PFSK-1 (cell line): ENCODE measurements around the gene RAD51B.

Source experiments
- POLR2AphosphoS5 ChIP-seq: IDR thresholded peaks from 2 replicates; pipeline ENCODE4 v1.6.1; 2012; ENCODE audit warnings: low read depth, mild to moderate bottlenecking, control low read depth, low read length, moderate library complexity
- TF ChIP-seq, protein P1 (sequence below), 2 experiments: IDR thresholded peaks; 2 replicates each; pipeline versions ENCODE4 v1.6.1 to v1.8.0; 2011 to 2012; ENCODE audit warnings: low read depth in 2 of 2, low read length in 2 of 2, control low read depth in 1 of 2, inconsistent platforms in 1 of 2, mild to moderate bottlenecking in 1 of 2, moderate library complexity in 1 of 2; ENCODE audit not compliant: insufficient read depth in 1 of 2

DNA sequence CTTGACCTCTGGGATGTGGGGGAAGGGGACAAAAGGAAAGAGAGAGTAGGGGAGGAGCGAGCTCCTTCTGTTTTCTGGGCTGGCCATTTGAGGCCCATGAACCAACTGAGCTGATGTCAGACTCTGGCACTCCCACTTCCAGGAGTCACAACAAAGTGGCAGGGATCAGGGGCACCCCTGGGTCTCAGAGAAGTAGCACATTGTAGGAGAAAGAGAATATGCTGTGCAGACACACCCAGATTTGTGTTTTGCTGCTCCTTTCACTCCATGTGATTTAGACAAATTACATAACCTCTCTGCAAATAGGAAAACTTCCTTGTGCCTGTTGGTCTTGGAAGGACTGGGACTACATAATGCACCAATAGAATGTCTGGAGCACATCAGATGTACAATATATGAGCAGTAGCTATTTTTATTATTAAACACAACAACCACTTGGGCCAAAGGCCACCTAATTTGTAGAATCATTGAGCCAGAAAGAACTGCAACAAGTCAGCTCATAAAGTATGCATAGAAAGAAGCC is 707.8 kb downstream of the RAD51B start:
- TF ChIP-seq, protein P1, sequence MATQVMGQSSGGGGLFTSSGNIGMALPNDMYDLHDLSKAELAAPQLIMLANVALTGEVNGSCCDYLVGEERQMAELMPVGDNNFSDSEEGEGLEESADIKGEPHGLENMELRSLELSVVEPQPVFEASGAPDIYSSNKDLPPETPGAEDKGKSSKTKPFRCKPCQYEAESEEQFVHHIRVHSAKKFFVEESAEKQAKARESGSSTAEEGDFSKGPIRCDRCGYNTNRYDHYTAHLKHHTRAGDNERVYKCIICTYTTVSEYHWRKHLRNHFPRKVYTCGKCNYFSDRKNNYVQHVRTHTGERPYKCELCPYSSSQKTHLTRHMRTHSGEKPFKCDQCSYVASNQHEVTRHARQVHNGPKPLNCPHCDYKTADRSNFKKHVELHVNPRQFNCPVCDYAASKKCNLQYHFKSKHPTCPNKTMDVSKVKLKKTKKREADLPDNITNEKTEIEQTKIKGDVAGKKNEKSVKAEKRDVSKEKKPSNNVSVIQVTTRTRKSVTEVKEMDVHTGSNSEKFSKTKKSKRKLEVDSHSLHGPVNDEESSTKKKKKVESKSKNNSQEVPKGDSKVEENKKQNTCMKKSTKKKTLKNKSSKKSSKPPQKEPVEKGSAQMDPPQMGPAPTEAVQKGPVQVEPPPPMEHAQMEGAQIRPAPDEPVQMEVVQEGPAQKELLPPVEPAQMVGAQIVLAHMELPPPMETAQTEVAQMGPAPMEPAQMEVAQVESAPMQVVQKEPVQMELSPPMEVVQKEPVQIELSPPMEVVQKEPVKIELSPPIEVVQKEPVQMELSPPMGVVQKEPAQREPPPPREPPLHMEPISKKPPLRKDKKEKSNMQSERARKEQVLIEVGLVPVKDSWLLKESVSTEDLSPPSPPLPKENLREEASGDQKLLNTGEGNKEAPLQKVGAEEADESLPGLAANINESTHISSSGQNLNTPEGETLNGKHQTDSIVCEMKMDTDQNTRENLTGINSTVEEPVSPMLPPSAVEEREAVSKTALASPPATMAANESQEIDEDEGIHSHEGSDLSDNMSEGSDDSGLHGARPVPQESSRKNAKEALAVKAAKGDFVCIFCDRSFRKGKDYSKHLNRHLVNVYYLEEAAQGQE (IDR thresholded peaks at IDR 0.05; ENCODE audit: insufficient read depth in 1 of 2, low read depth in 2 of 2, low read length in 2 of 2) = no peak
- TF ChIP-seq POLR2AphosphoS5 = no peak
